HUDEP-2 (cell line): ENCODE measurements around the gene HNRNPC.
A peak's percentile ranks its signal among the peaks of the same experiment; 100 is the strongest.
"Not testable (repeated sequence)": the region's sequence is repeated elsewhere in the genome, so short reads cannot be mapped to it uniquely, and the experiment has no call there.

Experiments
- DNase-seq, 76 experiments: peaks; one replicate each; lab custom pipeline; 2025; ENCODE audit not compliant: unreplicated experiment in 76 of 76; lab: John Stamatoyannopoulos, UW

The HNRNPC gene

GRCh38 chr14:21269252-21270046 lies at the start of gene HNRNPC:
Gene HNRNPC, minus strand, starts transcription at chr14:21269442. Its CDS starts 35,249 bp downstream, at chr14:21234193.
- peak; percentile 50 to 100 (median 99) for DNase-seq

DNA sequence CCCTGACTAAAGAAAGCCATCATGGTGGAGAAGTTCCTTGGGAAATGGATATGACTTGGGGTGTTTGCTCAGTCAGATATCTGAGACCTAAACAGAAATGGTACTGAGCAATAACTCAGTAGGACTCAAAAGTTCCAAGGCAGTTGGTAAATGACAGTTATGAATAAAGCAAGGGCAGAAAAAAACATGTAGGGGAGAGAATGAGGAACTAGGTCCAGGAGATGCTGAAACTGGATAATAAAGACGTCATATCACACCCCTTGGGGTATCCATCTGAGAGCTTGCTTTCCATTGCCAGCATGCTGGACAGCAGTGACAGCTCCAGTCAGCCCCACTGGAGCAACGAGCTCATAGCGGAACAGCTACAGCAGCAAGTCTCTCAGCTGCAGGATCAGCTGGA lies 48.2 kb upstream of the HNRNPC start:
- DNase-seq, result no peak

DNA sequence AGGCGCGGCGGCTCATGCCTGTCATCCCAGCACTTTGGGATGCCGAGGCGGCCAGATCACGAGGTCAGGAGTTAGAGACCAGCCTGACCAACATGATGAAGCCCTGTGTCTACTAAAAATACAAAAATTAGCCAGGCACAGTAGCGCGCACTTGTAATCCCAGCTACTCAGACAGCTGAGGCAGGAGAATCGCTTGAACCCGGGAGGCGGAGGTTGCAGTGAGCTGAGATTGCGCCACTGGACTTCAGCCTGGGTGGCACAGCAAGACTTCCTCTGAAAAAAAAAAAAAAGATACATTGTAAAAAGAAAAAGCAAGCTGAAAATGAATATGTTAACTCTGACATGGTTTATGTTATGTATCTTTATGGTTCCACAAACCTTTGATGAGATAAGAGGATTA lies 44.3 kb upstream of the HNRNPC start:
- no peak for DNase-seq

GRCh38 chr14:21311614-21312013 lies 42.4 kb upstream of the HNRNPC start:
- no peak for DNase-seq

DNA sequence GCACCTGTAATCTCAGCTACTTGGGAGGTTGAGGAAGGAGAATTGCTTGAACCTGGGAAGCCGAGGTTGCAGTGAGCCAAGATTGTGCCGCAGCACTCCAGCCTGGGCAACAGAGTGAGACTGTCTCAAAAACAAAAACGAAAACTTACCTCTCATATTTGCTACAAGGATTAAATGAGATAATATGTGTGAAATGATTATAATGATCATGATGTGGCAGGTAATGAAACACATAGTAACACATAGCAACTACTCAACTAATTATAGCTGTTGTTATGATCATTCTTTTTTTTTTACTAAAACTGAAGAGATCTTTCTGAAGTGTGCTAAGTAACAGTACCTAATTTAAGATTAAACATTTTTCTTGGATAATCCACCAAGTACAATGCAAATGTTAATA lies 40.7 kb upstream of the HNRNPC start:
- no peak for DNase-seq

GRCh38 chr14:21309238-21309636 lies 40.0 kb upstream of the HNRNPC start:
- peak in 1 of 76 experiments; percentile 4 for DNase-seq

- peak; percentile 22 to 95 (median 84) for DNase-seq
Observed at GRCh38 chr14:21308479-21309237, 39.4 kb upstream of the HNRNPC start.

DNA sequence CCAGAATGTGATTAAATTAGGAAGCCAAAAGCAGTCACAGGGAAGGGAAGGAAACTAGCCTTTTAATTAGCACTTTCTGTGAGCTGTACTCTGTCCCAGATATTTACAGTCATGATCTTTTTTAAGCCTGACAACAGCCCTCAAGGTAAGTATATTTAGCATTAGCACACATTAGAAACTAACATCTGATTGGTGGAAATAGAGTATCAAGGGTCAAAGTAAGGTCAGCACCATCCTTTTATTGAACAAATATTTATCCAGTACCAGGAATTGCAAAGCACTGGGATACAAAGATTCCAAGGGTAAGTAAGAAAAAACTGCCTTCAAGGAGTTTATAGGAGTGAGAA lies 38.9 kb upstream of the HNRNPC start:
- DNase-seq, result no peak

GRCh38 chr14:21307637-21308036 lies 38.4 kb upstream of the HNRNPC start:
- DNase-seq, result no peak

GRCh38 chr14:21302836-21303140 lies 33.5 kb upstream of the HNRNPC start:
- not testable (repeated sequence) for DNase-seq

GRCh38 chr14:21302013-21302835 lies 33.0 kb upstream of the HNRNPC start:
- no peak for DNase-seq

- peak in 16 of 76 experiments; percentile 1 to 30 (median 15) for DNase-seq
Observed at GRCh38 chr14:21300892-21301291, 31.6 kb upstream of the HNRNPC start.

GRCh38 chr14:21299562-21300130 lies 30.4 kb upstream of the HNRNPC start:
- no peak for DNase-seq

DNA sequence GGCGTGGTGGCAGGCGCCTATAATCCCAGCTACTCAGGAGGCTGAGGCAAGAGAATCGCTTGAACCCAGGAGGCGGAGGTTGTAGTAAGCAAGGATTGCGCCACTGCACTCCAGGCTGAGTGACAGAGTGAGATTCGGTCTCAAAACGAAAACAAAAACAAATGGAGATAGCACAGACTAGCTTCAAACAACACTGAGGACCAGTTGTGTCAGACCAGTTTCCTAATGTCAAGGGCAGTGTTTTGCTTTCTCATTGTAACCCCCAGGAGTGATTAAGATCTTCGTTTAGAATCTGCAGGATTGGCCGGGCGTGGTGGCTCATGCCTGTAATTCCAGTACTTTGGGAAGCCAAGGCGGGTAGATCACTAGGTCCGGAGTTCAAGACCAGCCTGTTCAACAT lies 29.1 kb upstream of the HNRNPC start:
- no peak for DNase-seq

- not testable (repeated sequence) for DNase-seq
Observed at GRCh38 chr14:21294026-21294425, 24.8 kb upstream of the HNRNPC start.

DNA sequence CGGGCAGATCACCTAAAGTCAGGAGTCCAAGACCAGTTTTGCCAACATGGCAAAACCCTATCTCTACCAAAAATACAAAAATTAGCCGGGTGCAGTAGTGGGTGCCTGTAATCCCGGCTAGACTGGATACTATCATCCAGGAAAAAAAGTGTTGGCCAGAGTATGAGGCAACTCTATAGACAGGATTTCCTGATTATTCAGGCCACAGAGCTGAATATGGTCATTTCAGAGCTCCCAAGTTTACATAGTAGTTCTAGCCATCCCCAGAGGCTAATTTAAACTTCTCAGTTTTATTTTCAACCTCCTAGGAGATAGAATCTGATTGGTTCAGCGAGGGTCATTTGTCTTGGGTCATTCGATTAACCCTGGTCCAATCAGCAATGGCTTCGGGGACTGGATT lies 17.9 kb upstream of the HNRNPC start:
- no peak for DNase-seq

GRCh38 chr14:21286516-21286915 lies 17.3 kb upstream of the HNRNPC start:
- not testable (repeated sequence) for DNase-seq

DNA sequence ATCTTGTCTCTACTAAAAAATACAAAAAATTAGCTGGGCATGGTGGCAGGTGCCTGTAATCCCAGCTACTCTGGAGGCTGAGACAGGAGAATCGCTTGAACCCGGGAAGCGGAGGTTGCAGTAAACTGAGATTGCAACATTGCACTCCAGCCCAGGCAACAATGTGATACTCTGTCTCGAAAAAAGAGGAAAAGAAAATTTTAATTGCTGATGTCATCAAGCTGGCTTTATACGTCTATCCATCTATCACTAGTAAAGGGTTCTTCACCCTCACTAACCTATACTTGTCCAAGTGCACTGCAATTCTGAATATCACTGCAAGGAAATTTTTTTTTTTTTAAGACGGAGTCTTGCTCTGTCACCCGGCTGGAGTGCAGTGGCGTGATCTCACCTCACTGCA lies 12.7 kb upstream of the HNRNPC start:
- not testable (repeated sequence) for DNase-seq

DNA sequence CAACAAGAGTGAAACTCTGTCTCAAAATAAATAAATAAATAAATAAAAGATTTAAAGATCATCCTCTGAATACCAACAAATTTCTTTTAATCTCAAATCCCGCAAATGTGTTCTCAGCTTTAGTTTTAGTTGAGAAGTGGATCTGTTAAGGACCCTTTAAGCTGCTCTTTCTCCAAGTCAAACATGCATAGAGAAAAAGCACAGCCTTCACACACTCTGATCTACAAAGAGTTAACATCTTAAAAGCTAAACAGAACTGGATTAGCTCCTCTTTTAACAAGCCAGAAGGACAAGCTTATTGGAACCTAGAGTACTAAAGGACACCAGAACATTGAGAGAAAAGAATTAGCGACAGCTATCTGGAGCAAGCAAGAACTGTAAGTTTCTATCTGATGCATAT lies 10.5 kb upstream of the HNRNPC start, which contains the start of gene RPGRIP1:
Gene RPGRIP1 (plus strand): TSS at position 301 of the 400 bp plus-strand sequence. CDS start 7,894 bp downstream, outside the sequence.
- DNase-seq, result no peak

DNA sequence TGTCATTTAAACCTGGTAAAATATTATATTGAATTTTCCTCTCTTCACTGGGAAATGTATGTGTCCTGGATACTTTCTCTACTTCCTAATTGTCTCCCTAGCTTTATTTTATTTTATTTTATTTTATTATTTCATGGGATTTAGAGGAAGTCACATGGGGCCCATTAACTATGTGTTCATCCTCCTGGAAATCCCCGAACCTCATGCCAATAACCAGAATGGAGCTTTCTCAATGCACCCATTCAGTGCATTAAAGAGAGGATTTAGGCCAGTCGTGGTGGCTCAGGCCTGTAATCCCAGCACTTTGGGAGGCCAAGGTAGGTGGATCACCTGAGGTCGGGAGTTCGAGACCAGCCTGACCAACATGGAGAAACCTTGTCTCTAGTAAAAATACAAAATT lies 9.4 kb upstream of the HNRNPC start:
- no peak for DNase-seq
